Tibial nerve (tissue), 4 donors: ENCODE results near the gene SOS1.

Source experiments
- CTCF ChIP-seq, 5 experiments: fragments of 200-600 bp in 3 of 5; fragments of 450-650 bp in 2 of 5; sonication (generic) in 3 of 5; IDR thresholded peaks; one replicate each; pipeline ENCODE4 v1.5.1; 2016 to 2019; ENCODE audit warnings: antibody characterized with exemption in 5 of 5, mild to moderate bottlenecking in 3 of 5, moderate library complexity in 2 of 5
- EP300 ChIP-seq, 2 donors: sonication (generic); formaldehyde crosslinking; IDR thresholded peaks; one replicate each; pipeline ENCODE4 v1.6.1; 2017; ENCODE audit warnings: antibody characterized with exemption in 2 of 2, mild to moderate bottlenecking in 1 of 2
- POLR2A ChIP-seq, 2 donors: fragments of 450-650 bp; IDR thresholded peaks; one replicate each; pipeline ENCODE4 v1.6.1; 2017; ENCODE audit warnings: antibody characterized with exemption in 2 of 2, mild to moderate bottlenecking in 2 of 2, moderate library complexity in 2 of 2

- TF ChIP-seq CTCF (IDR thresholded peaks at IDR 0.05), result no peak
- TF ChIP-seq POLR2A (IDR thresholded peaks at IDR 0.05), result no peak
- TF ChIP-seq EP300 (IDR thresholded peaks at IDR 0.05), result no peak
These were observed 5.3 kb downstream of the SOS1 start for GRCh38 chr2:39115556-39115955.
